ENCODE results near the gene EFHD2.

Gene EFHD2

GRCh38 chr1:15420853-15421465 lies 11.3 kb downstream of the EFHD2 start:
- DNase-seq (ENCODE audit: low read depth) = no peak
- H3K4me3 ChIP-seq (ENCODE audit: low read depth, low read length) = no peak overlapping the region
- TF ChIP-seq CTCF (IDR thresholded peaks at IDR 0.05; ENCODE audit: low read depth, low read length, missing control alignments) = no peak

- no peak for TF ChIP-seq CTCF (IDR thresholded peaks at IDR 0.05; ENCODE audit: low read depth, low read length, missing control alignments)
- DNase-seq (ENCODE audit: low read depth) = no peak
- no peak overlapping the region for H3K4me3 ChIP-seq (ENCODE audit: low read depth, low read length)
These were observed 13.2 kb downstream of the EFHD2 start for GRCh38 chr1:15422871-15423270.

DNA sequence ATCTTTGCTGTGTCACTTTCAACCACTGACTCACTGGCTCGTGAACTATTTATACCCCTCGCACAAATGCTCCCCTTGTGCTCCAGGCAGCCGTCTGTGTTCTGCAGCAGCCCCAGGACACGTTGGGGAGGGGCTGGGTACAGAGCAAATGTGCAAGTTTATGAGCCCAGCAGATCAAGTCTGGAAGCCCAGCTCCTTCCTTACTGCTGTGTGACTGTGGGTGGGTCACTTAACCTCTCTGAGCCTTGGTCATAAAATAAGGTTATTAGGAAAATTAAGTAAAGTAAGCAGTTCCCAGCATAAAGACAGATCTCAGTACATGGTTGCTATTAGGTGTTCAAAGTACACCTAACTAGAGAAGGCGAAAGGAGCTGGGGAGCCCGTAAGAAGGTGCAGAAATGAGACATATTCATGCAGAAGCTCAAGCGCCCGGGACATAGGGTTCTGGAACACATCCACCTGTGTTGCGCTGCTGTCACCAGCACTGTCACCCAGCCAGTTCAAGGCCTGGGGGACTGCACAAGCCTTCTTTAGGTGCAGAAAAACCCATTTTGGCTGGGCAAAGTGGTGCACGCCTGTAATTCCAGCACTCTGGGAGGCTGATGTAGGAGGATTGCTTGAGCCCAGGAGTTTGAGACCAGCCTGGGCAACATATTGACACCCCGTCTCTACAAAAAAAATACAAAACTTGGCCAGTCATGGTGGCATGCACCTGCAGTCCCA lies 13.8 kb downstream of the EFHD2 start:
- DNase-seq (ENCODE audit: low read depth) = no peak
- TF ChIP-seq CTCF (IDR thresholded peaks at IDR 0.05; ENCODE audit: low read depth, low read length, missing control alignments) = no peak
- H3K4me3 ChIP-seq (ENCODE audit: low read depth, low read length) = no peak overlapping the region

DNA sequence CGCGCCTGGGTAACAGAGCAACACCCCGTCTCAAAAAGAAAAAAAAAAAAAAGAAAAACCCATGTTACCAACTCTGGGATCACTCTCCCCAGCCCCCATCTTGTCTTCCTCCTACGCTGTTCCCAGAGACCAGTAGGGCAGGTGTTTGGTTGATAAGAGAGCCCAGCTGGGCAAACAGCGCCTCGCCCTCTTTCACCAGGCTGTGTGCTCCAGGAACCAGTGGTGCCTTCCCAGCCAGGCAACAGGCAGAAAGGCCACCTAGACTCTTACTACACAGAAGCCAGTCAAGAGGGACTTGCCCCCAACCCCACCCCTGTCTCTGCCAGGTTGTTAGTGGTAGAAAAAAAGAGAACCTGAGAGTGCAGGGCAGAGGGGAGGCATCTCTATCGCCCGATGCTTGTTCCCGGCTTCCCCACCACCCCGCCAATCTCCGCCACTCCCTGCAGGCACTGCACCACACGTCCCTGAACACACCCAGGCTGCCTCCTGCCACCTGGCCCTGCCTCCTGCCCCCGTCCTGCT lies 14.5 kb downstream of the EFHD2 start:
- no peak for TF ChIP-seq CTCF (IDR thresholded peaks at IDR 0.05; ENCODE audit: low read depth, low read length, missing control alignments)
- no peak for DNase-seq (ENCODE audit: low read depth)
- no peak overlapping the region for H3K4me3 ChIP-seq (ENCODE audit: low read depth, low read length)

- no peak for TF ChIP-seq CTCF (IDR thresholded peaks at IDR 0.05; ENCODE audit: low read depth, low read length, missing control alignments)
- no peak overlapping the region for H3K4me3 ChIP-seq (ENCODE audit: low read depth, low read length)
- DNase-seq (ENCODE audit: low read depth) = no peak
These were observed 15.3 kb downstream of the EFHD2 start for GRCh38 chr1:15424981-15425380.

DNA sequence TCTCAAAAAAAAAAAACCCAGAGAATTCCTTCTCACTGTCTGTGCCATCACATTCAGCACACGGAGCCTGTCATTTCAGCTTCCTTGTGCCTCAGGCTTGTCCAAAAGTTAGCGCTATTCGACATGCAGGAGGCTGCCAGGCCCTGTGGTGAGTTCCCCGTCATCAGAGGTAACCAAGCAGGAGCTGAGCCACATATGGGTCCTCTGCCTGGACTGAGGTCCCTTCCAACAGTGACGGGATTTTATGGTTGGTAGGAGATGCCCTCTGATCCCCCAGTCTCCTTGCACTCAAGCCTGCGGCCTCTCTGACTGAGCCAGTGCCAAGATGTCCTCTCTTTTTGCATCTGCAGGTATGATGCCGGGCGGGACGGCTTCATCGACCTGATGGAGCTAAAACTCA lies 15.8 kb downstream of the EFHD2 start:
- no peak overlapping the region for H3K4me3 ChIP-seq (ENCODE audit: low read depth, low read length)
- no peak for TF ChIP-seq CTCF (IDR thresholded peaks at IDR 0.05; ENCODE audit: low read depth, low read length, missing control alignments)
- no peak for DNase-seq (ENCODE audit: low read depth)

Data from GM12864 (cell line).